Activated CD4-positive, CD25-positive, alpha-beta regulatory T cell (primary cell): ENCODE data around the gene AP1B1.
A peak's percentile ranks its signal among the peaks of the same experiment; 100 is the strongest.
"Not testable (repeated sequence)": the region's sequence is repeated elsewhere in the genome, so short reads cannot be mapped to it uniquely, and the experiment has no call there.

Source experiments
- DNase-seq, 4 experiments: peaks; one replicate each; lab custom pipeline; 2025; lab: John Stamatoyannopoulos, UW

The AP1B1 gene

GRCh38 chr22:29387921-29388758, at the start of gene AP1B1:
TSS of gene AP1B1 (minus strand) at chr22:29388570. CDS start at chr22:29367243, 21,327 bp downstream.
- DNase-seq = peak; percentile 90 to 92 (median 90)

- no peak for DNase-seq
These were observed 47.1 kb upstream of the AP1B1 start for GRCh38 chr22:29435236-29436136.

- no peak for DNase-seq
These were observed 45.9 kb upstream of the AP1B1 start for GRCh38 chr22:29434288-29434687.

- DNase-seq = no peak
These were observed 45.5 kb upstream of the AP1B1 start for GRCh38 chr22:29433856-29434255.

- no peak for DNase-seq
These were observed 43.6 kb upstream of the AP1B1 start for GRCh38 chr22:29431986-29432385.

GRCh38 chr22:29427176-29427760, 38.9 kb upstream of the AP1B1 start:
- no peak for DNase-seq

- DNase-seq = no peak
These were observed 38.1 kb upstream of the AP1B1 start for GRCh38 chr22:29426476-29426875.

GRCh38 chr22:29418704-29419103, 30.3 kb upstream of the AP1B1 start:
- DNase-seq = not testable (repeated sequence)

GRCh38 chr22:29414951-29415591, 26.7 kb upstream of the AP1B1 start:
- DNase-seq = peak in 3 of 4 experiments; percentile 5 to 32 (median 8)

- DNase-seq = not testable (repeated sequence)
These were observed 24.4 kb upstream of the AP1B1 start for GRCh38 chr22:29412772-29413171.

- not testable (repeated sequence) for DNase-seq
These were observed 23.3 kb upstream of the AP1B1 start for GRCh38 chr22:29411569-29412211.

- no peak for DNase-seq
These were observed 20.6 kb upstream of the AP1B1 start for GRCh38 chr22:29408940-29409339.

GRCh38 chr22:29401538-29401937, 13.2 kb upstream of the AP1B1 start:
- DNase-seq = not testable (repeated sequence)

GRCh38 chr22:29400576-29400975, 12.2 kb upstream of the AP1B1 start:
- DNase-seq = no peak

GRCh38 chr22:29397791-29398190, 9.4 kb upstream of the AP1B1 start:
- DNase-seq = no peak

- no peak for DNase-seq
These were observed 7.8 kb upstream of the AP1B1 start for GRCh38 chr22:29396126-29396525.

GRCh38 chr22:29394931-29395581, 6.7 kb upstream of the AP1B1 start:
- DNase-seq = peak; percentile 23 to 29 (median 26)

GRCh38 chr22:29393019-29393608, 4.7 kb upstream of the AP1B1 start:
- DNase-seq = no peak

- no peak for DNase-seq
These were observed 3.2 kb upstream of the AP1B1 start for GRCh38 chr22:29391546-29391945.

- no peak for DNase-seq
These were observed 1.9 kb upstream of the AP1B1 start for GRCh38 chr22:29390270-29390669.

- DNase-seq = no peak
These were observed 355 bp upstream of the AP1B1 start for GRCh38 chr22:29388759-29389090.
